ENCODE results near the gene SCGN.
"Not testable (repeated sequence)": the region's sequence is repeated elsewhere in the genome, so short reads cannot be mapped to it uniquely, and the experiment has no call there.

SCGN gene

GRCh38 chr6:25735261-25735660 lies 83.2 kb downstream of the SCGN start:
- no peak for DNase-seq (ENCODE audit: extremely low read depth, low read depth)
- no peak for TF ChIP-seq CTCF (IDR thresholded peaks at IDR 0.05; ENCODE audit: low read depth, low read length, missing control alignments)
- H3K4me3 ChIP-seq (replicated peaks; ENCODE audit: low read depth, low read length): no peak overlapping the region

GRCh38 chr6:25743868-25744267 lies 91.9 kb downstream of the SCGN start:
- H3K4me3 ChIP-seq (replicated peaks; ENCODE audit: low read depth, low read length): no peak overlapping the region
- no peak for TF ChIP-seq CTCF (IDR thresholded peaks at IDR 0.05; ENCODE audit: low read depth, low read length, missing control alignments)
- DNase-seq (ENCODE audit: extremely low read depth, low read depth): no peak

GRCh38 chr6:25745836-25746235 lies 93.8 kb downstream of the SCGN start:
- DNase-seq (ENCODE audit: extremely low read depth, low read depth): no peak
- TF ChIP-seq CTCF (IDR thresholded peaks at IDR 0.05; ENCODE audit: low read depth, low read length, missing control alignments): no peak
- no peak overlapping the region for H3K4me3 ChIP-seq (replicated peaks; ENCODE audit: low read depth, low read length)

GRCh38 chr6:25746968-25747367 lies 95.0 kb downstream of the SCGN start:
- DNase-seq (ENCODE audit: extremely low read depth, low read depth): no peak
- TF ChIP-seq CTCF (IDR thresholded peaks at IDR 0.05; ENCODE audit: low read depth, low read length, missing control alignments): no peak
- H3K4me3 ChIP-seq (replicated peaks; ENCODE audit: low read depth, low read length): no peak overlapping the region

GRCh38 chr6:25747477-25747876 lies 95.5 kb downstream of the SCGN start:
- TF ChIP-seq CTCF (IDR thresholded peaks at IDR 0.05; ENCODE audit: low read depth, low read length, missing control alignments): no peak
- no peak for DNase-seq (ENCODE audit: extremely low read depth, low read depth)
- H3K4me3 ChIP-seq (replicated peaks; ENCODE audit: low read depth, low read length): no peak overlapping the region

GRCh38 chr6:25748049-25748448 lies 96.0 kb downstream of the SCGN start:
- TF ChIP-seq CTCF (IDR thresholded peaks at IDR 0.05; ENCODE audit: low read depth, low read length, missing control alignments): no peak
- H3K4me3 ChIP-seq (replicated peaks; ENCODE audit: low read depth, low read length): no peak overlapping the region
- DNase-seq (ENCODE audit: extremely low read depth, low read depth): no peak

GRCh38 chr6:25748601-25749517 lies 96.8 kb downstream of the SCGN start:
- DNase-seq (ENCODE audit: extremely low read depth, low read depth): not testable (repeated sequence)

More at GRCh38 chr6:25748601-25749517, 96.8 kb downstream of the SCGN start:
- H3K4me3 ChIP-seq (replicated peaks; ENCODE audit: low read depth, low read length): not testable (repeated sequence)

Measured in HFF-Myc (cell line).